GM19372 (cell line): Measurements from ENCODE around the gene ARID1B.

Source experiments
- ATAC-seq: cut with Tn5 transposase; IDR thresholded peaks from one replicate; pipeline ENCODE4 v1.9.1; 2021; ENCODE audit warnings: mild to moderate bottlenecking, low read depth, moderate library complexity; ENCODE audit not compliant: unreplicated experiment

ARID1B gene

GRCh38 chr6:157186785-157187181 lies 409.6 kb downstream of the ARID1B start:
- no peak for ATAC-seq

- no peak for ATAC-seq
Measured at GRCh38 chr6:157187182-157188083, 410.3 kb downstream of the ARID1B start.

- no peak for ATAC-seq
Measured at GRCh38 chr6:157188213-157188612, 411.0 kb downstream of the ARID1B start.

GRCh38 chr6:157193443-157193996 lies 416.3 kb downstream of the ARID1B start:
- ATAC-seq = no peak

GRCh38 chr6:157194110-157194509 lies 416.9 kb downstream of the ARID1B start:
- ATAC-seq = no peak

GRCh38 chr6:157194643-157195042 lies 417.5 kb downstream of the ARID1B start:
- ATAC-seq = no peak

GRCh38 chr6:157196391-157196790 lies 419.2 kb downstream of the ARID1B start:
- no peak for ATAC-seq

GRCh38 chr6:157198425-157199279 lies 421.5 kb downstream of the ARID1B start:
- no peak for ATAC-seq

- no peak for ATAC-seq
Measured at GRCh38 chr6:157200117-157200516, 422.9 kb downstream of the ARID1B start.

GRCh38 chr6:157200611-157201010 lies 423.4 kb downstream of the ARID1B start:
- no peak for ATAC-seq

GRCh38 chr6:157201083-157201482 lies 423.9 kb downstream of the ARID1B start:
- ATAC-seq = no peak

- peak; percentile 97 for ATAC-seq
Measured at GRCh38 chr6:157203312-157203744, 426.1 kb downstream of the ARID1B start.

GRCh38 chr6:157203764-157204163 lies 426.6 kb downstream of the ARID1B start:
- peak; percentile 27 for ATAC-seq

GRCh38 chr6:157205473-157206358 lies 428.5 kb downstream of the ARID1B start:
- no peak for ATAC-seq

GRCh38 chr6:157206359-157206815 lies 429.2 kb downstream of the ARID1B start:
- no peak for ATAC-seq

- ATAC-seq = no peak
Measured at GRCh38 chr6:157207521-157208076, 430.4 kb downstream of the ARID1B start.

- ATAC-seq = no peak
Measured at GRCh38 chr6:157209865-157210530, 432.8 kb downstream of the ARID1B start.

GRCh38 chr6:157210954-157211353 lies 433.8 kb downstream of the ARID1B start:
- no peak for ATAC-seq
